GM19372 (cell line): Measurements from ENCODE around the gene SLC25A25.

Experiments
- ATAC-seq: cut with Tn5 transposase; IDR thresholded peaks from one replicate; pipeline ENCODE4 v1.9.1; 2021; ENCODE audit warnings: mild to moderate bottlenecking, low read depth, moderate library complexity; ENCODE audit not compliant: unreplicated experiment

Gene SLC25A25

DNA sequence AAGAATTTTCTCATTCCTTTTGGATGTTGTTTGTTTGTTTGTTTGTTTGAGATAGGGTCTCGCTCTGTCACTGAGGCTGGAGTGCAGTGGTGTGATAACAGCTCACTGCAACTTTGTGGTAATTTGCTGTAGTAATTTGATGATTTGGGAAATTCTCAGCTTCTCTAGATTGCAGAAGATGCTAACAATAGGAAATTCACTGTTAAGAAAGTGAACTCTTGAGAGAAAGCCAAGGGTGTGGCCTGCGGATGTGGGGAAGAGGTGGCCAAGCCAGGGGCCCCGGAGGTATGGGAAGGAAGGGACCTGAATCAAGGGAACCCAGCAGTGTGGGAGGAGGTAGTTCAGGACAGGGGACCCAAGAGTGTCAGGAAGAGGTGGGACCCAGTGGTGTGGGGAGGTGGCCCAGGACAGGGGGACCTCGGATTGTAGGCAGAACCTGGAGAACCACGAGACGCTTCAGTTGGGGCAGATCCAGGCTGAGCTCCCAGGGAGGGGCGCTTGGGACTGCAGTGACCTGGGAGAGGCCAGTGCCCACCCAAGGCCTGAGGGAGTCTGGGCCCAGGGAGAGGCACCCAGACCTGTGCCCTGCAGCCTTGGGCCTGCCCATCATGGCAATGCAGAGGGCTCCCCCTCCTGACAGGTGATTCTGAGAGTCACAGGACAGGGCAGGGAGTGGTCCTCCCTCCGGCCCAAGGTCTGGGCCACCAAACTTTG lies 75.7 kb downstream of the SLC25A25 start:
- no peak for ATAC-seq

- ATAC-seq, result no peak
These were observed 76.5 kb downstream of the SLC25A25 start for GRCh38 chr9:128144239-128145181.

- no peak for ATAC-seq
These were observed 77.5 kb downstream of the SLC25A25 start for GRCh38 chr9:128145536-128145935.

DNA sequence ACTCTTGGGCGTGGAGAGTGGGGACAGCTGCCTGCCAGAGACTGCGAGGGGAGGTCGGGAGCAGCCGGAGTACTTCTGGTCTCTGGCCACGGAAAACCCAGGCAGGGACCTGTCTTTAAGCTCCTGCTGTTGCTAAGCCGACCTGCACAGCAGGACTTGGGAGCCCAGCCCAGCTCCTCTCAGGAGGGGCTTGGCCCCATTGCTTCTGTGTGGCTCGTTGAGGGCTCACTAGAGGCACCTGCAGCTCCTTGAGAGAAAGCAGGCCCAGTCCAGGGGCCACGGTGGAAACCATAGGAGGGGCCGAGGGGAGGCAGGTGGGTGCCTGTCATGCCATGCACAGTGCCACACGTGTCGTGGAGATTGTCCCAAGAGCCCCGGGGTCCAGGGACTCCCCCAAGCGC lies 77.9 kb downstream of the SLC25A25 start:
- ATAC-seq, result no peak

GRCh38 chr9:128146591-128147120 lies 78.6 kb downstream of the SLC25A25 start:
- no peak for ATAC-seq

DNA sequence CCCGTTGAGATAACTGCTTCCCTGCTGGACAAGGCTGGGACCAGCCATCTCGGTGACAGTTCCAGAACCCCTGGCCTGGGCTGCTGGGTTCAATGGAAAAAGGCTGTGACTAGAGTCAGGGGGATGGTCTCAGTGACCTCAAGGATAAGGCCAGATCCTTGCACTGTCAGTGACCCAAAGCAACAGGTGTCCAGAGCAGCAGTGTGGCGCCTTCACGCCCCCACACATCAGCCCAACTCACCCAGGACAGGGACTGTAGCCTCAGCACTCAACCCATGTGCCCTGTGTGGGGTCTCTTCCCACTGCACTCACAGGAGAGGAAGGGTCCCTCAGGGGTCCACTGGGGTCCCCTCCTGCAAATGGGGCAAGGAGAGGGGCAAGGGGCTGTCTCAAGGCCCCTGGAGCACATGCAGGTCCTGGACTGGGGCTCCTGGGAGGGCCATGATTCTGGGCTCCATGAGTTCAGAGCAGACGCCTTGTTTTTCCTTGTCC lies 80.5 kb downstream of the SLC25A25 start:
- ATAC-seq, result no peak

- ATAC-seq, result no peak
These were observed 81.1 kb downstream of the SLC25A25 start, which contains the start of gene LCN2 for GRCh38 chr9:128149001-128149701. LCN2 (plus strand) TSS chr9:128149453; CDS start chr9:128149526, 73 bp downstream.

- ATAC-seq, result no peak
These were observed 82.0 kb downstream of the SLC25A25 start for GRCh38 chr9:128149951-128150593.

DNA sequence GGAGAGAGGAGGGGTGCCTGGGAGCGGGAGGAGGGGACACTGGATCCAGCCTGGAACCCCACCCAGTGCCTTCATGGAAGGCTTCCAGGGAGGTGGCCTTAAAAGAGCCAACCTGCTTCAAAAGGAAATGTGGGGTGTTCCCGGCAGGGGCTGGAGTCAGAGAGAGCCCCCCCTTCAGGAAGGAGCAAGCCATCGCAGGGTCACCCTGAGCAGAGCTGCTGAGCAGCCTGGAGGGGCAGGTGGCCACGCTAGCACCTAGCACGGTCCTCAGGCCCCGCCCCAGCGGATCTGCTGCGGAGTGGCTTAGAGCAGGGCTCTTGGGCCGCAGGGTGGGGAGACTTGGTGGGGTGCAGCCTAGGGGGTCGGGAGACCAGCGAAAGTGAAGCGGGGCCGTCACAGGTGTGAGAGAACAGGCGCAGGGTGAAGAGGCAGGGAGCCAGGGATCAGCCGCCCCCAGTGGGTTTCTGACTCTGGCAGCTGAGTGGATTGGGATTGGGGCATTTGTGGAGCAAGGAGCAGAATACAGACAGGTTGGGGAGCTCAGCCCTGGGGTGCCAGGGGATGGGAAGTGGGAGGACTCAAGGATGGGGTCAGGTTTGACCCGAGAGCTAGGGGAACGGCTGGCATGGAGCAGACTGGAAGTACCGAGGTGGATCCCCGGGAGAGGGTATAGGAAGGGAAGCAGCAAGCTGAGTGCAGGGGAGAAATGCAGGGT lies 82.7 kb downstream of the SLC25A25 start:
- no peak for ATAC-seq

- no peak for ATAC-seq
These were observed 83.5 kb downstream of the SLC25A25 start for GRCh38 chr9:128151309-128152132.

GRCh38 chr9:128152133-128153059 lies 84.4 kb downstream of the SLC25A25 start:
- ATAC-seq, result no peak

DNA sequence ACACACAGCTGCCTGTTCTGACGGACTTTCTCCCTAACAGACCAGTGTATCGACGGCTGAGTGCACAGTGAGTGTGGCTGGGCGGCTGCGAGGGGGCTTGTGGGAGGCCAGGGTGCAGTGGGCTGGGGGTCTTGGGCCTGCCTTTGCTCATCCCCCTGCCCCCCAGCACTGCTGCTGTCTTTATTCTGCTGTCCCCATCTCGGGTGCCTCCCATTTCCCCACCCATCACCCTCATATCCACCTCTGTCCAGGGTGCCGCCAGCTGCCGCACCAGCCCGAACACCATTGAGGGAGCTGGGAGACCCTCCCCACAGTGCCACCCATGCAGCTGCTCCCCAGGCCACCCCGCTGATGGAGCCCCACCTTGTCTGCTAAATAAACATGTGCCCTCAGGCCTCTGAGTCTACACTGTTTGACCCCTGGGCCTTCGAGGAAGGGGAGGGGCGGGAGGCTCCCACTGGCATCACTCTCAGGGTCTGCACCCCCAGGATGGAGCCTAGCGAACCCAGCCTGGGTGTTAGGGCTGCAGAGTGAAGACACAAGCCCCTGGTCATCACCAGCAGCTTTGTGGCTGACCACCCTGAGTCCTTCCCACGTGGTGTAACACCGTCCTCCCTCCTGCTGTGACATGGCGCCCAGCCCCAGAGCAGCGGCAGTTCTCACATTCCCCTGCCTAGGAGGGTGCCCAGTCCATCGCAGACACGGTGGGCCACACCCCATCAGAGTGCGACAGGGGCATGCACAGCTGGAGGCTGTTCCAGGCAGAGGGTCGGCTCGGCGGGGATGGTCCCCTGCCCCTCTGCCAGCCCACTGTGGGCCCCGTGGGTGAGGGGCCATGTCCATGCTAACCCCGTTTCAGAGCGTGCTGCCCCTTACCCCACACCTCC lies 85.3 kb downstream of the SLC25A25 start:
- ATAC-seq, result no peak

DNA sequence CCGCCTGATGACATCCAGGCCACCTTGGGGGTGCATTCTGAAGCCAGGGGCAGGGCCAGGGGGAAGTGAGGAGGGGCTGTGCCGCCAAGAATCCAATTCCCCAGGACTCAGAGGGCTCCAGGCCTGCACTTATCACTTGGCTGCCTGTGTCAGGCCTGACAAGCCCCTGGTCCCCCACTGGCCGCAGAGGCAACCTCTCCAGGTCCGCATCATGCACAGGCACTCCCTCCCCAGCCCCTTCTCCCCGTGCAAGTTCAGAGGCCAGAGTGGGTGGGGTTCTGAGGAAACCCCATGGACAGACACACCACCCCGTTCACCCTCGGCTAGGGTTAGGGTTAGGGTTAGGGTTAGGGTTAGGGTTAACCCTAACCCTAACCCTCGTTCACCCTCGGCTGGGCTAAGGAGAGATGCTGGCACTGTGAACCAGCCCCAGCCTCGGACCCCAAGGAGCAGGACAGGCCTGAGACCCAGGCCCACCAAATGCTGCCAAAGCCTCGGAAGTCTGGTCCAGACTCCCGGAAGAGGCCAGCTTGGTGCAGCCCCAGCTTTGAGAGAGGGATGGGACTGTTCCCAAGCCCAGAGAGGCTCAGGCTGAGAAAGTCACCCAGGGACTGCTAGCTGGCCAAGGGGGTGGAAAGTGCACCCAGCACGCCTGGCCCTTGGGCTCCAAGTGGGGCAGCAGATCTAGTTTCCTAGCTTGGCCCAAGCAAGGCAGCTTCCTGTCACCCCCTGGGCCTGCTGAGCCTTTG lies 86.1 kb downstream of the SLC25A25 start:
- ATAC-seq, result no peak

- ATAC-seq, result no peak
These were observed 87.9 kb downstream of the SLC25A25 start for GRCh38 chr9:128155736-128156500.
